Measurements from ENCODE around the gene THRAP3. TPM values are rescaled to one million over a fixed set of nuclear protein-coding genes. Genes with fewer than 3 reads are reported as not detected.

The THRAP3 gene
- total RNA-seq, 2 donors from 2014 or later: 27.4 to 32.2 TPM

- Histone ChIP-seq H3K4me1 (peaks cover 36% of the 10 kb centered on the region), H3K36me3 (replicated peaks in 1 of 2; ENCODE audit: insufficient read depth in 1 of 2, low read depth in 2 of 2) (peaks cover 0 to 2% of the 10 kb centered on the region in 2 donors), H3K9me3 (no peaks in the 10 kb centered on the region), H3K27ac (peak overlapping the region; percentile 71 to 84 (median 76)), H3K4me3 (no peak overlapping the region), H3K27me3 (no peaks in the 10 kb centered on the region)
- no peak for DNase-seq
- WGBS, 2 donors: 93 to 100% methylated on average over 2 of the region's 2 CpGs
- intact Hi-C loops (cut with DNase I): no loop called here
- no peak for ATAC-seq
- TF ChIP-seq CTCF (IDR thresholded peaks at IDR 0.05): no peak
- TF ChIP-seq POLR2A (IDR thresholded peaks at IDR 0.05): no peak
Observed at GRCh38 chr1:36257375-36257767, 33.1 kb downstream of the THRAP3 start.

DNA sequence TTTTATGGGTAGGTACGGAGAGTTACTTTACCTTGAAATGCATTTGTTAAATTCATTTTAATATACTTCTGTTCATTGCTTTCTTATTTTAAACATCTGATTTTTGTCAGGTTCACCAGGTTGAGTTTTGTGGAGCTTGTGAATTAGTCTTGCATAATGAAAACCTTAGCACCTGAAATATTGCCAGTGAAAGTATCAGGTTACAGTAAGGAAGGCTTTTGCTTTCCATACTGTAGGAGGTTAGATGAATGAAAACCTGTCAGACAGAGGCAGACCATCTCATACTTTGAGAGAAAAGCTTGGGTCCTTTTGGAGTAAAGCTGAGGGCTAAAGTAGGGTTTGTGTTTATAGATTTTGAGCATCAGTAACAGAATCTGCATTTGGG, 34.7 kb downstream of the THRAP3 start:
- TF ChIP-seq POLR2A (IDR thresholded peaks at IDR 0.05) (no peak), CTCF (IDR thresholded peaks at IDR 0.05) (no peak)
- no peaks in the 10 kb centered on the region for H3K9me3 ChIP-seq
- WGBS, 2 donors: 17 to 35% methylated on average over 1 of the region's 1 CpG
- no peaks in the 10 kb centered on the region for H3K27me3 ChIP-seq
- DNase-seq (no peak), ATAC-seq (peak; percentile 70)
- intact Hi-C loops (cut with DNase I): no loop called here
- peaks cover 29% of the 10 kb centered on the region for H3K4me1 ChIP-seq
- peak overlapping the region; percentile 71 to 84 (median 76) for H3K27ac ChIP-seq
- H3K4me3 ChIP-seq: no peak overlapping the region
- peaks cover 0 to 2% of the 10 kb centered on the region in 2 donors for H3K36me3 ChIP-seq (replicated peaks in 1 of 2; ENCODE audit: insufficient read depth in 1 of 2, low read depth in 2 of 2)

GRCh38 chr1:36268981-36269380, 44.7 kb downstream of the THRAP3 start:
- H3K27ac ChIP-seq: peak overlapping the region; percentile 21 to 40 (median 30)
- WGBS, 2 donors: 35 to 39% methylated on average over 6 of the region's 6 CpGs
- ATAC-seq: peak; percentile 25

DNA sequence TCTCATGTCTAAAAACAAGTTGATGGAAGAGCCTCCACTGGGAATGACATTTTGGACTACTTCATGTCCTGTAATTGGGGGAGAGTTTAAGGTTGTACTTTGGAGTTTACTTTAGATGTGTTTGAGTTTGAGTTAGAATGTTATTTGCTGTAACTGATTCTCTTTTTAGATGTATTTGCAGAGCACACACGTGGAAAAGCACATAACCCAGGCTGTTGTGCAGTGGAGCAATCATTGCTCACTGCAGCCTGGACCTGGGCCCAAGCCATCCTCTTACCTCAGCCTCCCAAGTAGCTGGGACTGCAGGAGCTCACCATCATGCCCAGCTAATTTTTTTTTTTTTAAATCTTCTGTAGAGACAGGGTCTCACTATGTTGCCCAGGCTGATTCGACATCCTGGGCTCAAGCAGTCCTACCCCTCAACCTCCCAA, 45.2 kb downstream of the THRAP3 start:
- intact Hi-C loops (cut with DNase I): no loop called here
- peak; percentile 50 to 77 (median 66) for DNase-seq
- TF ChIP-seq CTCF (IDR thresholded peaks at IDR 0.05) (no peak), POLR2A (IDR thresholded peaks at IDR 0.05) (no peak)
- Histone ChIP-seq H3K27ac (peak overlapping the region; percentile 21 to 50 (median 30)), H3K27me3 (no peaks in the 10 kb centered on the region), H3K4me1 (peaks cover 33% of the 10 kb centered on the region), H3K36me3 (replicated peaks in 1 of 2; ENCODE audit: insufficient read depth in 1 of 2, low read depth in 2 of 2) (no peaks in the 10 kb centered on the region), H3K4me3 (no peak overlapping the region), H3K9me3 (no peaks in the 10 kb centered on the region)
- 37 to 38% methylated on average over 2 of the region's 2 CpGs for WGBS, 2 donors
- ATAC-seq: peak; percentile 73

More at GRCh38 chr1:36268981-36269380, 44.7 kb downstream of the THRAP3 start:
- TF ChIP-seq CTCF (IDR thresholded peaks at IDR 0.05) (no peak), POLR2A (IDR thresholded peaks at IDR 0.05) (no peak)
- Histone ChIP-seq H3K4me3 (no peak overlapping the region), H3K27me3 (no peaks in the 10 kb centered on the region), H3K9me3 (no peaks in the 10 kb centered on the region), H3K36me3 (replicated peaks in 1 of 2; ENCODE audit: insufficient read depth in 1 of 2, low read depth in 2 of 2) (no peaks in the 10 kb centered on the region), H3K4me1 (peaks cover 33% of the 10 kb centered on the region)
- intact Hi-C loops (cut with DNase I): no loop called here
- no peak for DNase-seq

- peaks cover 32% of the 10 kb centered on the region for H3K4me1 ChIP-seq
- DNase-seq: no peak
- WGBS, 2 donors: 48 to 56% methylated on average over 5 of the region's 5 CpGs
- no peak overlapping the region for H3K4me3 ChIP-seq
- no peaks in the 10 kb centered on the region for H3K36me3 ChIP-seq (replicated peaks in 1 of 2; ENCODE audit: insufficient read depth in 1 of 2, low read depth in 2 of 2)
- no peaks in the 10 kb centered on the region for H3K27me3 ChIP-seq
- H3K9me3 ChIP-seq: no peaks in the 10 kb centered on the region
- no peak for ATAC-seq
- TF ChIP-seq CTCF (IDR thresholded peaks at IDR 0.05): no peak
- no peak for TF ChIP-seq POLR2A (IDR thresholded peaks at IDR 0.05)
- no peak overlapping the region for H3K27ac ChIP-seq
- intact Hi-C loops (cut with DNase I): no loop called here
Observed at GRCh38 chr1:36273024-36273423, 48.8 kb downstream of the THRAP3 start.

Measured in body of pancreas (tissue), 4 donors.